ENCODE data around the gene NOB1. TPM values are rescaled to one million over a fixed set of nuclear protein-coding genes. Genes with fewer than 3 reads are reported as not detected.
"Not testable (repeated sequence)": the region's sequence is repeated elsewhere in the genome, so short reads cannot be mapped to it uniquely, and the experiment has no call there.

The NOB1 gene
- 10 to 100 TPM; 64.6 to 70.4 (median 67.2) TPM for polyA plus RNA-seq (ENCODE audit: insufficient read length in 4 of 4)

- DNase-seq (ENCODE audit: low read depth in 4 of 4, low spot score in 3 of 4), result peak; percentile 91 to 98 (median 94)
These were observed at the start of gene NOB1 for GRCh38 chr16:69754469-69755310. Gene NOB1 (minus strand): TSS chr16:69754926. CDS start chr16:69754910, 16 bp downstream.

GRCh38 chr16:69804297-69804696, 49.6 kb upstream of the NOB1 start:
- no peak for DNase-seq (ENCODE audit: low read depth in 4 of 4, low spot score in 3 of 4)

- no peak for DNase-seq (ENCODE audit: low read depth in 4 of 4, low spot score in 3 of 4)
These were observed 44.9 kb upstream of the NOB1 start for GRCh38 chr16:69799611-69800031.

GRCh38 chr16:69798466-69798865, 43.7 kb upstream of the NOB1 start:
- DNase-seq (ENCODE audit: low read depth in 4 of 4, low spot score in 3 of 4), result no peak

GRCh38 chr16:69796285-69797118, 41.8 kb upstream of the NOB1 start:
- DNase-seq (ENCODE audit: low read depth in 4 of 4, low spot score in 3 of 4), result peak; percentile 51 to 65 (median 52)

- DNase-seq (ENCODE audit: low read depth in 4 of 4, low spot score in 3 of 4), result no peak
These were observed 39.8 kb upstream of the NOB1 start for GRCh38 chr16:69794486-69794885.

- DNase-seq (ENCODE audit: low read depth in 4 of 4, low spot score in 3 of 4), result no peak
These were observed 38.8 kb upstream of the NOB1 start for GRCh38 chr16:69793526-69793925.

GRCh38 chr16:69791391-69791847, 36.7 kb upstream of the NOB1 start:
- DNase-seq (ENCODE audit: low read depth in 4 of 4, low spot score in 3 of 4), result not testable (repeated sequence)

- DNase-seq (ENCODE audit: low read depth in 4 of 4, low spot score in 3 of 4), result no peak
These were observed 33.2 kb upstream of the NOB1 start for GRCh38 chr16:69787883-69788282.

GRCh38 chr16:69784586-69784985, 29.9 kb upstream of the NOB1 start:
- DNase-seq (ENCODE audit: low read depth in 4 of 4, low spot score in 3 of 4), result no peak

GRCh38 chr16:69781118-69781517, 26.4 kb upstream of the NOB1 start:
- DNase-seq (ENCODE audit: low read depth in 4 of 4, low spot score in 3 of 4), result no peak

GRCh38 chr16:69779724-69780123, 25.0 kb upstream of the NOB1 start:
- DNase-seq (ENCODE audit: low read depth in 4 of 4, low spot score in 3 of 4), result no peak

GRCh38 chr16:69775563-69775962, 20.8 kb upstream of the NOB1 start:
- no peak for DNase-seq (ENCODE audit: low read depth in 4 of 4, low spot score in 3 of 4)

GRCh38 chr16:69773260-69773947, 18.7 kb upstream of the NOB1 start:
- DNase-seq (ENCODE audit: low read depth in 4 of 4, low spot score in 3 of 4), result no peak

GRCh38 chr16:69771651-69771967, 16.9 kb upstream of the NOB1 start:
- DNase-seq (ENCODE audit: low read depth in 4 of 4, low spot score in 3 of 4), result no peak

- DNase-seq (ENCODE audit: low read depth in 4 of 4, low spot score in 3 of 4), result no peak
These were observed 14.7 kb upstream of the NOB1 start for GRCh38 chr16:69769404-69769803.

GRCh38 chr16:69768666-69769065, 13.9 kb upstream of the NOB1 start:
- DNase-seq (ENCODE audit: low read depth in 4 of 4, low spot score in 3 of 4), result no peak

- no peak for DNase-seq (ENCODE audit: low read depth in 4 of 4, low spot score in 3 of 4)
These were observed 12.9 kb upstream of the NOB1 start for GRCh38 chr16:69767459-69768229.

GRCh38 chr16:69763599-69763942, 8.8 kb upstream of the NOB1 start:
- no peak for DNase-seq (ENCODE audit: low read depth in 4 of 4, low spot score in 3 of 4)

Measured in right renal pelvis (tissue), 4 donors.